Measurements from ENCODE around the gene PAPOLG. TPM values are rescaled to one million over a fixed set of nuclear protein-coding genes. Genes with fewer than 3 reads are reported as not detected.

PAPOLG gene
- polyA plus RNA-seq, 2 donors = 3.2 to 3.9 TPM

- H3K27me3 ChIP-seq (ENCODE audit: control insufficient read depth in 1 of 2, insufficient read depth in 2 of 2, low read length in 2 of 2) = no peaks in the 10 kb centered on the region
- H3K4me3 ChIP-seq (ENCODE audit: low read depth in 1 of 2, low read length in 2 of 2) = no peak overlapping the region
- no peaks in the 10 kb centered on the region for H3K9me3 ChIP-seq (ENCODE audit: control insufficient read depth in 2 of 2, insufficient read depth in 1 of 2, low read depth in 1 of 2, low read length in 1 of 2)
- H3K36me3 ChIP-seq (ENCODE audit: control insufficient read depth in 2 of 2, insufficient read depth in 2 of 2, low read length in 1 of 2) = no peaks in the 10 kb centered on the region
- WGBS, 2 donors = 76 to 81% methylated on average over 6 of the region's 6 CpGs
- H3K4me1 ChIP-seq (ENCODE audit: control insufficient read depth in 2 of 2, insufficient read depth in 2 of 2, low read length in 1 of 2) = no peaks in the 10 kb centered on the region
- H3K27ac ChIP-seq (ENCODE audit: low read depth in 2 of 2, low read length in 1 of 2) = no peak overlapping the region
Measured at GRCh38 chr2:60843006-60843405, 86.9 kb downstream of the PAPOLG start.

- Histone ChIP-seq H3K27me3 (ENCODE audit: control insufficient read depth in 1 of 2, insufficient read depth in 2 of 2, low read length in 2 of 2) (no peaks in the 10 kb centered on the region), H3K4me1 (ENCODE audit: control insufficient read depth in 2 of 2, insufficient read depth in 2 of 2, low read length in 1 of 2) (no peaks in the 10 kb centered on the region), H3K9me3 (ENCODE audit: control insufficient read depth in 2 of 2, insufficient read depth in 1 of 2, low read depth in 1 of 2, low read length in 1 of 2) (no peaks in the 10 kb centered on the region), H3K27ac (ENCODE audit: low read depth in 2 of 2, low read length in 1 of 2) (no peak overlapping the region), H3K4me3 (ENCODE audit: low read depth in 1 of 2, low read length in 2 of 2) (no peak overlapping the region), H3K36me3 (ENCODE audit: control insufficient read depth in 2 of 2, insufficient read depth in 2 of 2, low read length in 1 of 2) (no peaks in the 10 kb centered on the region)
- 84 to 88% methylated on average over 2 of the region's 2 CpGs for WGBS, 2 donors
Measured at GRCh38 chr2:60844105-60844504, 88.0 kb downstream of the PAPOLG start.

GRCh38 chr2:60847854-60848253 lies 91.8 kb downstream of the PAPOLG start:
- H3K36me3 ChIP-seq (ENCODE audit: control insufficient read depth in 2 of 2, insufficient read depth in 2 of 2, low read length in 1 of 2) = no peaks in the 10 kb centered on the region
- H3K4me3 ChIP-seq (ENCODE audit: low read depth in 1 of 2, low read length in 2 of 2) = no peak overlapping the region
- H3K27ac ChIP-seq (ENCODE audit: low read depth in 2 of 2, low read length in 1 of 2) = no peak overlapping the region
- H3K9me3 ChIP-seq (ENCODE audit: control insufficient read depth in 2 of 2, insufficient read depth in 1 of 2, low read depth in 1 of 2, low read length in 1 of 2) = no peaks in the 10 kb centered on the region
- no peaks in the 10 kb centered on the region for H3K27me3 ChIP-seq (ENCODE audit: control insufficient read depth in 1 of 2, insufficient read depth in 2 of 2, low read length in 2 of 2)
- 62 to 73% methylated on average over 6 of the region's 6 CpGs for WGBS, 2 donors
- no peaks in the 10 kb centered on the region for H3K4me1 ChIP-seq (ENCODE audit: control insufficient read depth in 2 of 2, insufficient read depth in 2 of 2, low read length in 1 of 2)

Other genes with a start within 250 kb of the PAPOLG start
- gene BCL11A, start 202.6 kb upstream of the PAPOLG start, polyA plus RNA-seq = 10 to 100 TPM in 1 of 2 donors, 1 to 10 TPM in 1; 8.6 to 25.5 TPM
- gene REL, start 125.3 kb downstream of the PAPOLG start, polyA plus RNA-seq = 1 to 10 TPM; 2.0 to 2.2 TPM

Measured in esophagus (tissue), 2 donors.